Measurements from ENCODE around the gene DDIT4.
"Not testable (repeated sequence)": the region's sequence is repeated elsewhere in the genome, so short reads cannot be mapped to it uniquely, and the experiment has no call there.

DDIT4 gene

GRCh38 chr10:72265508-72265907 lies 8.2 kb upstream of the DDIT4 start:
- peak overlapping the region; percentile 96 for H3K27ac ChIP-seq
- no peak for DNase-seq (ENCODE audit: low read depth, low spot score)

GRCh38 chr10:72265990-72266865 lies 7.5 kb upstream of the DDIT4 start:
- DNase-seq (ENCODE audit: low read depth, low spot score): no peak
- H3K27ac ChIP-seq: peak overlapping the region; percentile 96

GRCh38 chr10:72267381-72267780 lies 6.3 kb upstream of the DDIT4 start:
- DNase-seq (ENCODE audit: low read depth, low spot score): no peak

GRCh38 chr10:72267819-72268399 lies 5.8 kb upstream of the DDIT4 start:
- no peak for DNase-seq (ENCODE audit: low read depth, low spot score)
- no peak overlapping the region for H3K27ac ChIP-seq

More at GRCh38 chr10:72267381-72267780, 6.3 kb upstream of the DDIT4 start:
- H3K27ac ChIP-seq: no peak overlapping the region

- not testable (repeated sequence) for DNase-seq (ENCODE audit: low read depth, low spot score); H3K27ac ChIP-seq
Measured at GRCh38 chr10:72268475-72269200, 5.1 kb upstream of the DDIT4 start.

- peak overlapping the region; percentile 100 for H3K27ac ChIP-seq
- DNase-seq (ENCODE audit: low read depth, low spot score): no peak
Measured at GRCh38 chr10:72270607-72271281, 3.0 kb upstream of the DDIT4 start.

GRCh38 chr10:72272689-72273409 lies 875 bp upstream of the DDIT4 start:
- no peak for DNase-seq (ENCODE audit: low read depth, low spot score)
- peak overlapping the region; percentile 100 for H3K27ac ChIP-seq

- H3K27ac ChIP-seq: peak overlapping the region; percentile 100
- DNase-seq (ENCODE audit: low read depth, low spot score): no peak
Measured at GRCh38 chr10:72274213-72274729, 547 bp downstream of the DDIT4 start.

GRCh38 chr10:72274730-72275350 lies 1.1 kb downstream of the DDIT4 start:
- H3K27ac ChIP-seq: peak overlapping the region; percentile 100
- no peak for DNase-seq (ENCODE audit: low read depth, low spot score)

GRCh38 chr10:72275351-72276012 lies 1.8 kb downstream of the DDIT4 start:
- DNase-seq (ENCODE audit: low read depth, low spot score): no peak
- H3K27ac ChIP-seq: peak overlapping the region; percentile 100

- H3K27ac ChIP-seq: peak overlapping the region; percentile 100
- DNase-seq (ENCODE audit: low read depth, low spot score): no peak
Measured at GRCh38 chr10:72276013-72276387, 2.3 kb downstream of the DDIT4 start.

- DNase-seq (ENCODE audit: low read depth, low spot score): no peak
- peak overlapping the region; percentile 100 for H3K27ac ChIP-seq
Measured at GRCh38 chr10:72276421-72277339, 3.0 kb downstream of the DDIT4 start.

GRCh38 chr10:72277340-72277995 lies 3.7 kb downstream of the DDIT4 start:
- H3K27ac ChIP-seq: peak overlapping the region; percentile 100
- no peak for DNase-seq (ENCODE audit: low read depth, low spot score)

- peak overlapping the region; percentile 100 for H3K27ac ChIP-seq
- DNase-seq (ENCODE audit: low read depth, low spot score): no peak
Measured at GRCh38 chr10:72277996-72278667, 4.4 kb downstream of the DDIT4 start.

- H3K27ac ChIP-seq: peak overlapping the region; percentile 100
- DNase-seq (ENCODE audit: low read depth, low spot score): no peak
Measured at GRCh38 chr10:72278668-72279393, 5.1 kb downstream of the DDIT4 start.

GRCh38 chr10:72279587-72279986 lies 5.9 kb downstream of the DDIT4 start:
- DNase-seq (ENCODE audit: low read depth, low spot score): not testable (repeated sequence)
- H3K27ac ChIP-seq: peak overlapping the region; percentile 100

All from epithelial cell of prostate (primary cell).